Nucleus accumbens (tissue), 56 donors: Measurements from ENCODE around the gene NSL1.
"Not testable (repeated sequence)": the region's sequence is repeated elsewhere in the genome, so short reads cannot be mapped to it uniquely, and the experiment has no call there.

Experiments
- DNase-seq, 56 donors: peaks; one replicate each; lab custom pipeline; 2025; lab: John Stamatoyannopoulos, UW

The NSL1 gene

GRCh38 chr1:212785871-212786270 lies 5.7 kb downstream of the NSL1 start:
- DNase-seq, result no peak

GRCh38 chr1:212783976-212784375 lies 7.6 kb downstream of the NSL1 start:
- no peak for DNase-seq

- no peak for DNase-seq
These were observed 9.0 kb downstream of the NSL1 start for GRCh38 chr1:212782422-212783154.

GRCh38 chr1:212781225-212781624 lies 10.4 kb downstream of the NSL1 start:
- DNase-seq, result no peak

GRCh38 chr1:212780759-212781158 lies 10.8 kb downstream of the NSL1 start:
- no peak for DNase-seq

- not testable (repeated sequence) for DNase-seq
These were observed 12.5 kb downstream of the NSL1 start for GRCh38 chr1:212779086-212779485.

- DNase-seq, result no peak
These were observed 14.4 kb downstream of the NSL1 start for GRCh38 chr1:212777151-212777550.

GRCh38 chr1:212775241-212775640 lies 16.3 kb downstream of the NSL1 start:
- DNase-seq, result no peak

- no peak for DNase-seq
These were observed 17.0 kb downstream of the NSL1 start for GRCh38 chr1:212774584-212774983.

GRCh38 chr1:212773011-212773410 lies 18.6 kb downstream of the NSL1 start:
- no peak for DNase-seq

GRCh38 chr1:212771341-212771740 lies 20.2 kb downstream of the NSL1 start:
- DNase-seq, result no peak

- DNase-seq, result no peak
These were observed 22.0 kb downstream of the NSL1 start for GRCh38 chr1:212769459-212770167.

- DNase-seq, result not testable (repeated sequence)
These were observed 24.8 kb downstream of the NSL1 start for GRCh38 chr1:212766825-212767224.

GRCh38 chr1:212764718-212765281 lies 26.8 kb downstream of the NSL1 start:
- DNase-seq, result not testable (repeated sequence)

- DNase-seq, result no peak
These were observed 28.7 kb downstream of the NSL1 start for GRCh38 chr1:212762839-212763238.

- no peak for DNase-seq
These were observed 29.3 kb downstream of the NSL1 start for GRCh38 chr1:212762234-212762633.

GRCh38 chr1:212760126-212760823 lies 31.3 kb downstream of the NSL1 start:
- no peak for DNase-seq

GRCh38 chr1:212759683-212760082 lies 31.9 kb downstream of the NSL1 start:
- no peak for DNase-seq

- peak in 38 of 56 donors; percentile 4 to 71 (median 33) for DNase-seq
These were observed 36.9 kb downstream of the NSL1 start for GRCh38 chr1:212754680-212755079.

- no peak for DNase-seq
These were observed 37.4 kb downstream of the NSL1 start for GRCh38 chr1:212754193-212754592.

GRCh38 chr1:212753749-212754148 lies 37.8 kb downstream of the NSL1 start:
- DNase-seq, result no peak
